Activated naive CD4-positive, alpha-beta T cell treated with Interleukin-2 at 50 U/mL for 16 hours (primary cell): ENCODE results near the gene SF3A1.
"Not testable (repeated sequence)": the region's sequence is repeated elsewhere in the genome, so short reads cannot be mapped to it uniquely, and the experiment has no call there.

Source experiments
- DNase-seq: peaks from one replicate; pipeline ENCODE4 v3.0.0-alpha.2; 2020

The SF3A1 gene

GRCh38 chr22:30356449-30357235 lies at the start of gene SF3A1, which contains the start of gene CCDC157:
Gene SF3A1 (minus strand): TSS chr22:30356894. CDS start chr22:30356792, 102 bp downstream.
Gene CCDC157 (plus strand): TSS chr22:30357007. CDS start chr22:30366001, 8,994 bp downstream.
- peak; percentile 88 for DNase-seq

- no peak for DNase-seq
Observed at GRCh38 chr22:30406400-30406799, 49.7 kb upstream of the SF3A1 start.

GRCh38 chr22:30405731-30406130 lies 49.0 kb upstream of the SF3A1 start:
- no peak for DNase-seq

GRCh38 chr22:30404307-30404706 lies 47.6 kb upstream of the SF3A1 start:
- no peak for DNase-seq

- not testable (repeated sequence) for DNase-seq
Observed at GRCh38 chr22:30402766-30403104, 46.0 kb upstream of the SF3A1 start.

- no peak for DNase-seq
Observed at GRCh38 chr22:30402028-30402765, 45.5 kb upstream of the SF3A1 start.

GRCh38 chr22:30401024-30401423 lies 44.3 kb upstream of the SF3A1 start:
- not testable (repeated sequence) for DNase-seq

- DNase-seq: no peak
Observed at GRCh38 chr22:30400159-30400558, 43.5 kb upstream of the SF3A1 start.

- DNase-seq: no peak
Observed at GRCh38 chr22:30399718-30400117, 43.0 kb upstream of the SF3A1 start.

- no peak for DNase-seq
Observed at GRCh38 chr22:30398685-30399680, 42.3 kb upstream of the SF3A1 start.

- no peak for DNase-seq
Observed at GRCh38 chr22:30397656-30398635, 41.3 kb upstream of the SF3A1 start.

- peak; percentile 70 for DNase-seq
Observed at GRCh38 chr22:30396871-30397655, 40.4 kb upstream of the SF3A1 start, which contains the start of gene SEC14L2. Gene SEC14L2 (plus strand): TSS chr22:30397018. CDS start chr22:30397117, 99 bp downstream.

GRCh38 chr22:30393885-30394284 lies 37.2 kb upstream of the SF3A1 start:
- no peak for DNase-seq

- no peak for DNase-seq
Observed at GRCh38 chr22:30393322-30393680, 36.6 kb upstream of the SF3A1 start.

- no peak for DNase-seq
Observed at GRCh38 chr22:30392661-30393321, 36.1 kb upstream of the SF3A1 start.

- DNase-seq: peak; percentile 81
Observed at GRCh38 chr22:30390974-30391691, 34.4 kb upstream of the SF3A1 start.

GRCh38 chr22:30386960-30387827 lies 30.5 kb upstream of the SF3A1 start, which contains the start of gene RNF215:
Gene RNF215 (minus strand): TSS chr22:30387411. CDS start chr22:30387313, 98 bp downstream.
- DNase-seq: peak; percentile 81

- no peak for DNase-seq
Observed at GRCh38 chr22:30386608-30386959, 29.9 kb upstream of the SF3A1 start.
